NCI-H460 (cell line): ENCODE data around the gene TTC27. TPM values are rescaled to one million over a fixed set of nuclear protein-coding genes. Genes with fewer than 3 reads are reported as not detected.
A peak's percentile ranks its signal among the peaks of the same experiment; 100 is the strongest.
"Not testable (repeated sequence)": the region's sequence is repeated elsewhere in the genome, so short reads cannot be mapped to it uniquely, and the experiment has no call there.

Experiments used
- DNase-seq: peaks from one replicate; pipeline ENCODE4 v3.0.0-alpha.2; 2016; ENCODE audit warnings: low read depth; ENCODE audit errors: extremely low read depth
- total RNA-seq: library from RNA; depleted of rRNA; stranded (reverse); fragments of >200 nt; shearing (Covaris generic); gene quantifications from 2 replicates; pipeline ENCODE4 v1.2.3, GENCODE V29; 2014

The TTC27 gene
- total RNA-seq, 1 experiment from 2014 or later = 39.1 TPM

- no peak for DNase-seq
These were observed 214.4 kb downstream of the TTC27 start for GRCh38 chr2:32841931-32842898.

- no peak for DNase-seq
These were observed 215.8 kb downstream of the TTC27 start for GRCh38 chr2:32843699-32844098.

GRCh38 chr2:32844253-32844652 lies 216.4 kb downstream of the TTC27 start:
- no peak for DNase-seq

GRCh38 chr2:32846274-32846673 lies 218.4 kb downstream of the TTC27 start:
- not testable (repeated sequence) for DNase-seq

- DNase-seq = no peak
These were observed 219.9 kb downstream of the TTC27 start for GRCh38 chr2:32847734-32848133.

GRCh38 chr2:32849456-32850194 lies 221.8 kb downstream of the TTC27 start:
- no peak for DNase-seq

- no peak for DNase-seq
These were observed 224.1 kb downstream of the TTC27 start for GRCh38 chr2:32851777-32852439.

GRCh38 chr2:32852856-32853255 lies 225.0 kb downstream of the TTC27 start:
- no peak for DNase-seq

- DNase-seq = no peak
These were observed 229.0 kb downstream of the TTC27 start for GRCh38 chr2:32856891-32857290.

GRCh38 chr2:32858713-32859112 lies 230.9 kb downstream of the TTC27 start:
- no peak for DNase-seq

GRCh38 chr2:32860385-32860784 lies 232.5 kb downstream of the TTC27 start:
- no peak for DNase-seq

- DNase-seq = no peak
These were observed 234.6 kb downstream of the TTC27 start for GRCh38 chr2:32862269-32863055.

GRCh38 chr2:32863326-32863725 lies 235.5 kb downstream of the TTC27 start:
- DNase-seq = no peak

GRCh38 chr2:32863803-32864202 lies 236.0 kb downstream of the TTC27 start:
- no peak for DNase-seq

GRCh38 chr2:32864334-32865111 lies 236.7 kb downstream of the TTC27 start:
- no peak for DNase-seq

GRCh38 chr2:32865399-32866068 lies 237.7 kb downstream of the TTC27 start:
- DNase-seq = peak; percentile 87

GRCh38 chr2:32866462-32866861 lies 238.6 kb downstream of the TTC27 start:
- DNase-seq = not testable (repeated sequence)
